Measurements from ENCODE around the gene PLXNA2. TPM values are rescaled to one million over a fixed set of nuclear protein-coding genes. Genes with fewer than 3 reads are reported as not detected.

PLXNA2 gene
- total and polyA plus RNA-seq, 2 experiments from 2014 or later, result 3.7 to 5.4 TPM

DNA sequence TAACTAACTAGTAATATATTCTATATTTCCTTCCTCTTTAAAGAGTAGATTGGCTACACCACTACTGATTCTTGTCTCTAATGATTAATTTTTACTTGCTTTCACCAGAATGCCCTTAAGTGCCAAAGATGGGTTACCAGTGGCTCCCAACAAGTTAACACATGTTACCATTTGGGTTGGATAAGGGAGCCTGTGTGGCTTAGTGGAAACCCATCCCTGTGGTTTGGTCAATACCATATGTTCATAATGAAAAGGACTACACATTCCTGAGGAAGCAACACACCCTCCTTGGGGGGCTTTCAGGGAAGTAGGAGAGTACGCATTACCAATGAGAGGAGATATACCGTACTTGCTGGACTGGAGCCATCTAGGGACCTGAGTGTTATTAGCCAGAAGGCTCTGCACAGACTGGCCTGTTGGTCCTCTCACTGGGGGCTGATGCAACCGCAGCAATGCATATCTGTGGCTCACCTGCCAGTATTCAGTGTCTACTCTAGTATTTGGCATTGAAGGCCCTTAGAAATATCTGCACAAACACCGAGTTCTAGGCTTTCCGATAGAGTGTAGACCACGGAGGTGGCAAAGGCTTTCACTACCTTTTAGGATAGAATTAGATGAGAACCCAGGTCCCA lies 29.3 kb upstream of the PLXNA2 start:
- Histone ChIP-seq H3K36me3 (ENCODE audit: low read depth) (no peaks in the 10 kb centered on the region), H3K79me2 (ENCODE audit: insufficient read depth) (no peaks in the 10 kb centered on the region), H3K4me2 (ENCODE audit: unreplicated experiment) (no peak overlapping the region), H4K20me1 (ENCODE audit: insufficient read depth) (no peaks in the 10 kb centered on the region), H3K4me1 (ENCODE audit: insufficient read depth) (no peaks in the 10 kb centered on the region), H3K9me3 (ENCODE audit: low read depth) (no peaks in the 10 kb centered on the region), H2AFZ (no peak overlapping the region), H3F3A (ENCODE audit: insufficient read depth) (no peaks in the 10 kb centered on the region), H3K27ac (no peak overlapping the region), H3K27me3 (replicated peaks; ENCODE audit: insufficient read depth) (peaks cover 86% of the 10 kb centered on the region), H3K9me2 (ENCODE audit: insufficient read depth) (no peaks in the 10 kb centered on the region), H3K9ac (no peak overlapping the region), H3K4me3 (no peak overlapping the region)
- no peak for TF ChIP-seq EZH2phosphoT487 (IDR thresholded peaks at IDR 0.05; ENCODE audit: insufficient read depth, low read depth)
- no peak for TF ChIP-seq EZH2 (IDR thresholded peaks at IDR 0.05; ENCODE audit: insufficient read depth, poor library complexity, severe bottlenecking)
- WGBS, 2 experiments (ENCODE audit: low coverage in 1 of 2, low lambda C conversion rate in 2 of 2, missing lambda C conversion rate in 2 of 2), result 62 to 67% methylated on average over 6 of the region's 6 CpGs
- no peak for DNase-seq
- in situ Hi-C loops (cut with MboI), result no loop called here

DNA sequence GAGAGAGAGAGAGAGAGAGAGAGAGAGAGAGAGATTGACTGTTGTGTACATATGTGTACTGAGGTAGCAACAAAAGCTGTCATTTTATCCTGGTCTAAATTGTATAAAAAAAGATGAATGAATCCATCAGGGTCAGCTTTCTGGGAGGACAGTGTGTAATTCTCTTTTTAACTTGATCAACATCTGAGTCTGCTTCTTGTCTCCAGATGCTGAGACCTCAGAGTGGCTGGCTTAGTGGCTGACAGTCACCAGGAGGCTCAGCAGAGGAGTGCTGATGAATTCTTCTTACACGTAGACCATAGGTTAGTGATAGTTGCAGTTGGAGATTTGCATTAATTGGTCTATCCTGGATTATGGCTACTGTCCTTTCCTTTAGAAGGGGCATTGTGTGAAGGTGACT lies 28.5 kb upstream of the PLXNA2 start:
- TF ChIP-seq EZH2phosphoT487 (IDR thresholded peaks at IDR 0.05; ENCODE audit: insufficient read depth, low read depth) (no peak), EZH2 (IDR thresholded peaks at IDR 0.05; ENCODE audit: insufficient read depth, poor library complexity, severe bottlenecking) (no peak)
- no peaks in the 10 kb centered on the region for H3K9me3 ChIP-seq (ENCODE audit: low read depth)
- H3K27ac ChIP-seq, result no peak overlapping the region
- H3K36me3 ChIP-seq (ENCODE audit: low read depth), result no peaks in the 10 kb centered on the region
- no peak overlapping the region for H2AFZ ChIP-seq
- H4K20me1 ChIP-seq (ENCODE audit: insufficient read depth), result no peaks in the 10 kb centered on the region
- H3K9me2 ChIP-seq (ENCODE audit: insufficient read depth), result no peaks in the 10 kb centered on the region
- DNase-seq, result no peak
- peaks cover 86% of the 10 kb centered on the region for H3K27me3 ChIP-seq (replicated peaks; ENCODE audit: insufficient read depth)
- 33 to 38% methylated on average over 1 of the region's 1 CpG for WGBS, 2 experiments (ENCODE audit: low coverage in 1 of 2, low lambda C conversion rate in 2 of 2, missing lambda C conversion rate in 2 of 2)
- no peaks in the 10 kb centered on the region for H3K79me2 ChIP-seq (ENCODE audit: insufficient read depth)
- no peak overlapping the region for H3K4me3 ChIP-seq
- no peaks in the 10 kb centered on the region for H3F3A ChIP-seq (ENCODE audit: insufficient read depth)
- no peak overlapping the region for H3K9ac ChIP-seq
- in situ Hi-C loops (cut with MboI), result no loop called here
- no peaks in the 10 kb centered on the region for H3K4me1 ChIP-seq (ENCODE audit: insufficient read depth)
- no peak overlapping the region for H3K4me2 ChIP-seq (ENCODE audit: unreplicated experiment)

DNA sequence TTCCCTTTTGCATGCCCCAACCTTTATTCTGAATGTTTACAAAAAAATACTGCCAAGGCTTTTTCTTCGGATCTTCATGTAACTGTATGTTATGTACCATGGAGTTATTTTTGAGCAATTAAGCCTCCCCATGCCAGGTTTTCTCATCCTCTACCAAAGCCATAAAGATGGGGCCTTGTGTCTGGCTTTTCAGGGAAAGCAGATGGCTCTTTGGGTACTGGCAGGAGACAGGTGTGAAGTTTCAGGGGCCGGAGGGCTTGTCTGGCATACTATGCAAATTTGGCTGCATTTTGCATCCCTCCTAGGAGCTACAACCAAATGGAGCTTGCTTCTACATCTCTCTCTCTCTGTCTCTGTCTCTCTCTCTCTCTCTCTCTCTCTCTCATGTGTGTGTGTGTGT lies 28.1 kb upstream of the PLXNA2 start:
- DNase-seq, result no peak
- Histone ChIP-seq H3K4me2 (ENCODE audit: unreplicated experiment) (no peak overlapping the region), H3K9me2 (ENCODE audit: insufficient read depth) (no peaks in the 10 kb centered on the region), H3K27me3 (replicated peaks; ENCODE audit: insufficient read depth) (peaks cover 86% of the 10 kb centered on the region), H2AFZ (no peak overlapping the region), H3F3A (ENCODE audit: insufficient read depth) (no peaks in the 10 kb centered on the region), H3K27ac (no peak overlapping the region), H4K20me1 (ENCODE audit: insufficient read depth) (no peaks in the 10 kb centered on the region), H3K4me1 (ENCODE audit: insufficient read depth) (no peaks in the 10 kb centered on the region), H3K9ac (no peak overlapping the region), H3K4me3 (no peak overlapping the region), H3K36me3 (ENCODE audit: low read depth) (no peaks in the 10 kb centered on the region), H3K79me2 (ENCODE audit: insufficient read depth) (no peaks in the 10 kb centered on the region), H3K9me3 (ENCODE audit: low read depth) (no peaks in the 10 kb centered on the region)
- WGBS, 2 experiments (ENCODE audit: low coverage in 1 of 2, low lambda C conversion rate in 2 of 2, missing lambda C conversion rate in 2 of 2), result 51 to 54% methylated on average over 2 of the region's 2 CpGs
- in situ Hi-C loops (cut with MboI), result no loop called here
- TF ChIP-seq EZH2phosphoT487 (IDR thresholded peaks at IDR 0.05; ENCODE audit: insufficient read depth, low read depth) (no peak), EZH2 (IDR thresholded peaks at IDR 0.05; ENCODE audit: insufficient read depth, poor library complexity, severe bottlenecking) (no peak)

DNA sequence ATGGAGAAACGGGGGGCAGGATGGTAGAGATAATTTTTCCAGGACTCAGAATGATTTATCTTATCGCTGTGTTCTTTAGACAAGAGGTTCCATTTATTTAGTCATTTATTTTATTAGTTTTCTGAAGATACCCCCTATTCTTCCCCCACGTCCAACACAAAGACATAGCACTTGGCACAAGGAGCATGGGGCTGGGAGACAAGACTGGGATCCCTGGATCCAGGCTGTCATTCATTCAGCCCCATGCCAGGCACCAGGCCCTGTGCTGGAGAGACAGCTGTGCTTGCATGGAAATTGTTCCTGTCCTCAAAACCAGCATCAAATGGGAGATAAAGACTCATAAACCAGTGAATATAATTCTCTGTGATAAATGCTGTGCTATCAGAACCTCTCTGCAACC lies 27.1 kb upstream of the PLXNA2 start:
- H3K27me3 ChIP-seq (replicated peaks; ENCODE audit: insufficient read depth), result peaks cover 87% of the 10 kb centered on the region
- H3K27ac ChIP-seq, result no peak overlapping the region
- H3F3A ChIP-seq (ENCODE audit: insufficient read depth), result no peaks in the 10 kb centered on the region
- no peaks in the 10 kb centered on the region for H3K36me3 ChIP-seq (ENCODE audit: low read depth)
- 28 to 29% methylated on average over 3 of the region's 3 CpGs for WGBS, 2 experiments (ENCODE audit: low coverage in 1 of 2, low lambda C conversion rate in 2 of 2, missing lambda C conversion rate in 2 of 2)
- no peak overlapping the region for H3K4me2 ChIP-seq (ENCODE audit: unreplicated experiment)
- DNase-seq, result no peak
- no peaks in the 10 kb centered on the region for H3K9me2 ChIP-seq (ENCODE audit: insufficient read depth)
- TF ChIP-seq EZH2 (IDR thresholded peaks at IDR 0.05; ENCODE audit: insufficient read depth, poor library complexity, severe bottlenecking) (no peak), EZH2phosphoT487 (IDR thresholded peaks at IDR 0.05; ENCODE audit: insufficient read depth, low read depth) (no peak)
- no peak overlapping the region for H3K9ac ChIP-seq
- H3K9me3 ChIP-seq (ENCODE audit: low read depth), result no peaks in the 10 kb centered on the region
- in situ Hi-C loops (cut with MboI), result no loop called here
- H2AFZ ChIP-seq, result no peak overlapping the region
- H3K4me3 ChIP-seq, result no peak overlapping the region
- H3K79me2 ChIP-seq (ENCODE audit: insufficient read depth), result no peaks in the 10 kb centered on the region
- no peaks in the 10 kb centered on the region for H3K4me1 ChIP-seq (ENCODE audit: insufficient read depth)
- H4K20me1 ChIP-seq (ENCODE audit: insufficient read depth), result no peaks in the 10 kb centered on the region
